ENCODE data around the gene GUCD1.

GRCh38 chr22:24582056-24582814, 27.3 kb upstream of the GUCD1 start:
- TF ChIP-seq CTCF (IDR thresholded peaks at IDR 0.05) (no peak), POLR2A (IDR thresholded peaks at IDR 0.05) (no peak)

Measured in adrenal gland (tissue), 5 donors.